Stimulated activated CD4-positive, alpha-beta T cell treated with anti-CD3 and anti-CD28 coated beads, Interleukin-15, amount 100 ng/mL, for 1 hour (primary cell): ENCODE data around the gene CLIC4.

Experiments
- DNase-seq, 2 donors: peaks; one replicate each; pipeline ENCODE4 v3.0.0-alpha.2; 2020; ENCODE audit warnings: low read depth in 1 of 2, low spot score in 1 of 2

Gene CLIC4

DNA sequence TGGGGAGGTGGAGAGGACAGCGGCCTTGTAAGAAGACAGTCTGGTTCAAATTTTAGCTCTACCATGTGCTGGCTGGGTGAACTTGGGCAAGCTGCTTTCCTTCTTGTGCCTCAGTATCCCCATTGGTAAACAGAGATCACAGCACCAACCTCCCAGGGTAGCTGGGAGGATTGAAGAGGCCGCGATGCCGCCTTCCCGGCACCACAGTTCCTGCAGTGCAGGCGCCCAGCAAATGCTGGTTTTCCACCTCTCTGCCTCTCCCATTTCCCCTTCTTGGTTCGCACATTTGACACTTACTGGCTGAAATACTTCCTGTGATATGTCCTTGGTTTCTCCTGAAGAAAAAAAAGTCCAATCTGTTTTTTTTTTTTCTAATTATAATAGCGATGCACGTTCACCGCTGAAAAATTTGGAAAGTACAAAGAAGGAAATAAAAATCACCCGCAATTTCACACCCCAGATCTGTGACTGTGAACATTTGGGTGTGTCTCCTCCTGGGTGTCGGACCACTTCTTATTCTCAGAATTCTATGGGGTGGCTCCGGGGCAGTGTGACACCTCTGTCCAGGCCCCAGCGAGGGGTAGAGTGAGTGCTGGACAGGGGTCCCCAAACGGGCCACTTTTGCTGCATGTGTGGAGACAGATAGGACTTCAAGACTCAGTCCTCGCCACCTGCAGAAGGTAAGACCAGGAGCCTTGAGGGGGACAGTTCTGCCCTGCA is 111.7 kb downstream of the CLIC4 start:
- DNase-seq = no peak

DNA sequence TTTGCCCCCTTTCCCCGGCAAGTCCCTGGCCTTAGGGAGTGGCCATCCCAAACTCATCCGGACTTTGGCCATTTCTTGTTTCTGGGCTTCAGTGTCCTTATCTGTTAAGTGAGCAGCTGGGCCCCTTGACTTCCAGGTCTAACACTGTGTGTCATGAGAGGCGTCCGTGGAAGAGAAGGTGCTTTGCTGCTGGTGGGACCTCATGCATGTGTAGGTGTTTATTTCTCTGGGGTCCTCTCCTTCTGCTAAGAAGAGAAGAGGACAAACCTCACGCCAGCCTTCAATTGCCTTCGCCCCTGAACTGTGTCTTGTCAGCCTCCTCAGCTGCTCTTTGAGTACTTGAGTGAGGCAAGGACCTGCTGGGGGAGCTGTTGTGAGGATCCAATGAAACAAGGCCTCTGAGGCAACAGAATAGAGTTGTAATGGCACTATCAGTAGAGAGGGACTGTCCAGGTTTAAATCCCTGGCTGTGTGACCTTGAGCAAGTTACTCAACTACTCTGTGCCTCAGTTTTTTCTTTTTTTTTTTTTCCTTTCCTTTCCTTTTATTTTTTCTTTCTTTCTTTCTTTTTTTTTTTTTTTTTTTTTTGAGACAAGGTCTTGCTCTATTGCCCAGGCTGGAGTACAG is 112.4 kb downstream of the CLIC4 start:
- DNase-seq = no peak

DNA sequence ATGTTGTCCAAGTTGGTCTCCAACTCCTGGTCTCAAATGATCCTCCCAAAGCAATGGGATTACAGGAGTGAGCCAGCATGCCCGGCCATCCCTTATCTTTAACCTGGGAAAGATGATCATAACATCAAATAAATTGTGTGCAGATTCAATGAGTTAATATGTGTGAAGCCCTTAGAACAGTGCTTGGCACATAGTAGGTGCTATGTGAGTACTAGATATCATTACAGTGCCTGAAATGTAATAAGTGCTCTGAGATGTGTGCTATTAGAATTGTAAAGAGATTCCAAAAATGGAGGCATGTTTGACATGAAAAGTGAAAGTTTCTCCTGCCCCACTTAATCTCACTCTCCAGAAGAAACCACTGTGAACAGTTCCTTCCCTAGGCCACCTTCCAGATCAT is 113.0 kb downstream of the CLIC4 start:
- no peak for DNase-seq

DNA sequence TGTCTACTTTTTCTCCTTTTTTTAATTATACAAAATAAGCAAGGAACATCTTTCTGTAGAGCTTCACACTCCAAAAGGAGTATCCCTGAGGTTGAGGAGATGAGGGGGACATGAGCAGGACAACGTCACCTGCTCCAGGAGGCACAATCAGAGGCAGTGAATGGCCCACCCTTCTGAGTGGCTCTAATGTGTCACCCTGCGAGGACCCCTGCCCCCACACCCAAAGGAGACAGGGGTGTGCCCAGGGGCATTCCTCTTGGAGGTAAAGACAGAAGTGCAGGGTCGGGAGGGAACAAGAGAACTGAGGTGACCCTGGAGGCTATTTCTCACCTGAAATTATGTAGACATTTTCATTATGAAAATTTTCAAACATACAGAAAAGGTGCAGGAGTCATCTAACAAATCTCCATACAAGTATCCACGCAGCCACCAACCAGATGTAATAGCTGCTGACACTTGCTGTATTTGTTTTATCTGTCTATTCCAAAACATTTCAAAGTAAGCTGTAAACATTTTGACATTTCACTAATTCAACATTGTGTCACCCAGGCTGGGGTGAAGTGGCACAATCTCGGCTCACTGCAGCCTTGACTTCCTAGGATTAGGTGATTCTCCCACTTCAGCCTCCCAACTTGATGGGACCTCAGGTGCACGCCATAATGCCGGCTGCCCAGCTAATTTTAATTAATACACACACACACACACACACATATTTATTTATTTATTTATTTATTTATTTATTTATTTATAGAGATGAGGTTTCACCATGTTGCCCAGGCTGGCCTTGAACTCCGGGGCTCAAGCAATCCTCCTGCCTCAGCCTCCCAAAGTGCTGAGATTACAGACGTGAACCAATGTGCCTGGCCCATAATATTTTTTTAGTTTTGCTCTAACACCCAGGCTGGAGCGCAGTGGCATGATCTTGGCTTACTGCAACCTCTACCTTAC is 114.1 kb downstream of the CLIC4 start:
- no peak for DNase-seq

DNA sequence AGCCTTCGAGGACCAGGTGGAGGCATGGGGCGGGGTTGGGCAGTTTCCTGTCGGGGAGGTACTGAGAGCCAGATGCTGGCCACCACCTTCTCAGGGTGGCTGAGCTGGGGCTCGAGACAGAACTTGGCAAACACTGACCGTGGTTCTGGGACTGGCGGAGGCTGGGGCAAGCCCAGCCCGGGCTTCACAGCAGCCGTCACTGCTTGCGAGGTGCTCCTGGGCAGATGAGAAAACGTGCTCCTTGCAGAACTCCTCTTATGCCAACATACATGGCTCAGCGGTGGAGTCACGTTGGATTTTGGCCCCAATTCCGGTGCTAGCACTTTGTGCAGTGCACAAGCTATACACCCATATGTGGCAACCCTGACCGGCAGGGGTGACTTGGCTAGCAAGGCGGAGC is 115.6 kb downstream of the CLIC4 start:
- no peak for DNase-seq

DNA sequence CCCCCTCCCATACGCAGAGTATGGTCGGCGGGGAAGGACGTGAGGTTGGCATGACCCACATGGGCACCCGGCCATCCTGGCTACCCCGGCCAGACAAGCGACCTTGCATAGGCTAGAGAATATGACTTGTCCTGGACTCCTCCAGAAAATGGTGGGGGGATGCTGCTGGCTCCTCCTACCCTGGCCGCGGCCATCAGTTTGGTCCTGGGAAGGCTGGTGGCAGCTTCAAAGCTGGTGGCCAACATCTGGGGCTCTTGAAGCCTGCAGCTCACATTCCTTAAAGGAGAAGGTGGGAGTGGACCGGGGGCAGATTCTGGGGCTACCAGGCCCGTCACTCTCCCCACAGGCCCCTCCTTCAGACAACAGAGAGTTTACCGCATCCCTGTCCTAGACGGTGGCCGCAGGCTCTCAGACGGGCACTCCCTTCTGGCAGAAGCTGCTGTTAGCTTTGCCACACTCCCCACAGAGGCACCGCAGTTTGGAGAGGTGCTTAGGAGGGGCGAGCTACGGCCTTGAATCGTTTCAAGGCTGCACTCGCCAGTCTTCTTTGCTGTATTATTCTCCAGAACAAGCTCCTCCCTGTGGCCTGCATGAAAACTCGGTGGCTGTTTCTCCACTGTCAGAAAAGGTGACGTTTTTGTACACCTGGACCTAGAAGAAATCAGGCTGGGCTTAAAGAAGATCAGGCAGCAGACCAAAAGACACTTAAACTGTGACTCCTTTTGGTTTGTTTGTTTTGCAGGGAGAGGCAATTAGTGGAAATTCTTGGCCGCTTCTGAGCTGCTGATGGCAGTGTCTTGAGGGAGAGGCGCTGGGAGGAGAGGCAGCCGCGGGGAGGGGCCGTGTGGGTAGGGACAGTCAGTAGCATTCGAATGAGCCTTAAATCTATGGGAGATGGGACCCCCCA is 116.8 kb downstream of the CLIC4 start:
- DNase-seq = no peak

DNA sequence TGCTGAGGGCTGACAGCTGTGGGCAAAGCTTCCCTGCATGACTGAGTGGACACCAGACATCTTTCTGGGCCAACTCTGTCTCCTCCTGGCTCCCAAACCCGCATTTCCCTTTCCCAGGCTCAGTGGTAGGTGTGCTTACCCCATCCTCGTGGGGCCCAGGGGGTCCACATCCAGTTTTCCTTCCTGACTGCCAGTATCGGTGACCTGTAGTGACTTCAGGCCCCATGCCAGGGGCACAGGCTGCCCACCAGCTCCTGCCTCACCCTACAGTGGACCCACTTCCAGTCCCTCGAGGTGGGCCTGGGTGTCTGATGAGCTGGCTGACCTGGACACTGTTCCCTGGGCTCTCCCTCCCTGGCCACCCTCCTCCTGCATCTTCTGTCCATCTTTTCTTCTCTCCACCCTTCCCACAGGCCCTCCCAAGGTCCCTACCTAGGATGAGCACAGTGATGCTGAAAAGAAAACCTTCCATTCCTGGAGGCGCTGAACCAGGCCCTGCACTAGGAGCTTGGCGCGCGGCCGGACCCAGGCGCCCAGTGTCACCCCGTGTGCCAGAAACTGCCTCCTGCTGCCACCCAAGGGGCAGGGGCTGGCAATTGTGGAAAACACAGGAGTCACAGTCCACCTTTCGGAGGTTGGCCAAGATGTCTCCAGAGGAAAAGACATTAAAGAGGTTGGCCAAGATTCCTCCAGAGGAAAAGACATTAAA is 117.7 kb downstream of the CLIC4 start:
- no peak for DNase-seq

DNA sequence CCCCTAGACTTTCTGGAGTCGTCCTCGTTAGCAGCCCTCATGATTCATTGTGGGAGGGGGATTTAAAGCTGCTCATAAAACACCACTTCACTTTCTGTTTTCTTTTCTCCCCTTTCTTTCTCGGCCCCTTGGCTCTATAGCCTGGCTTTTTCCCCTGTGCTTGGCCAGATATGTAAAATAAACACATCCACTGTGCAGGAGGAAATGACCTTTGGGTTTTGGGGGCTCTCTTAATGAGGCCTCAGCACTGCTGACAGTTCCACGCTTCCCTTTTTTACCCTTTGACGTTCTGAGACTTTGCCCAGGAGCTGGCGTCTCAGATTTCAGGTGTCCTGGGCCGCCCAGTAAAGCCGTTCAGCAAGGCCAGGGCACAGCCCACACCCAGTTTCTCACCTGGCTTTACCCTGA is 119.1 kb downstream of the CLIC4 start:
- no peak for DNase-seq

DNA sequence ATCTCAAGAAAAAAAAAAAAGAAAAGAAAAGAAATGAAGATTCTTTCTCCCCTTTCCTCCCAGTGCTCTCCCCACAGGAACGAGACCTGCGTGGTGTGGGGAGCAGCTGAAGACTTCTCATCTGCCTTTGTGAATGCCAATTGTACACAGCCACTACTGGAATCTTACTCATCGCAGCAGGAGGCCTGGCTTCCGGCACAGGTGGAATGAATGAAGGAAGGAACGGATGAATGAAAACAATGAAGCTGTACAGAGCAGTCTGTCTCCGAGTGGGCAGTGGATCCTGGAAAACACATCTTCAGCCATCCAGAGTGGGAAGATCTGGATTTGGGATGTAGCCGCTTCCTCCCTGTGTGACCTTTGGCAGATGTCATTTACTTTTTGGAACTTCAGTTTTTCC is 119.9 kb downstream of the CLIC4 start:
- DNase-seq = no peak

DNA sequence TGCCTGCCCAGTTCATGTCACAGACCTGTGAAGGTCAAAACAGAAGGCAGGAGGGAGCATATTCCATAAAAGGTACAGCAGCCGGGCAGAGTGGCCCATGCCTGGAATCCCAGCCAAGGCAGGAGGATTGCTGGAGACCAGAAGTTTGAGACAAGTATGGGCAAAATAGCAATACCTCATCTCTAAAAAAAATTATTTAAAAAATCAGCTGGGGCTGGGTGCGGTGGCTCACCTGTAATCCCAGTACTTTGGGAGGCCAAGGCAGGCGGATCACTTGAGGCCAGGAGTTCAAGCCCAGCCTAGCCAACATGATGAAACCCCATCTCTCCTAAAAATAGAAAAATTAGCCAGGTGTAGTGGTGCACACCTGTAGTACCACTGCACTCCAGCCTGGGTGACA is 120.3 kb downstream of the CLIC4 start:
- DNase-seq = no peak

DNA sequence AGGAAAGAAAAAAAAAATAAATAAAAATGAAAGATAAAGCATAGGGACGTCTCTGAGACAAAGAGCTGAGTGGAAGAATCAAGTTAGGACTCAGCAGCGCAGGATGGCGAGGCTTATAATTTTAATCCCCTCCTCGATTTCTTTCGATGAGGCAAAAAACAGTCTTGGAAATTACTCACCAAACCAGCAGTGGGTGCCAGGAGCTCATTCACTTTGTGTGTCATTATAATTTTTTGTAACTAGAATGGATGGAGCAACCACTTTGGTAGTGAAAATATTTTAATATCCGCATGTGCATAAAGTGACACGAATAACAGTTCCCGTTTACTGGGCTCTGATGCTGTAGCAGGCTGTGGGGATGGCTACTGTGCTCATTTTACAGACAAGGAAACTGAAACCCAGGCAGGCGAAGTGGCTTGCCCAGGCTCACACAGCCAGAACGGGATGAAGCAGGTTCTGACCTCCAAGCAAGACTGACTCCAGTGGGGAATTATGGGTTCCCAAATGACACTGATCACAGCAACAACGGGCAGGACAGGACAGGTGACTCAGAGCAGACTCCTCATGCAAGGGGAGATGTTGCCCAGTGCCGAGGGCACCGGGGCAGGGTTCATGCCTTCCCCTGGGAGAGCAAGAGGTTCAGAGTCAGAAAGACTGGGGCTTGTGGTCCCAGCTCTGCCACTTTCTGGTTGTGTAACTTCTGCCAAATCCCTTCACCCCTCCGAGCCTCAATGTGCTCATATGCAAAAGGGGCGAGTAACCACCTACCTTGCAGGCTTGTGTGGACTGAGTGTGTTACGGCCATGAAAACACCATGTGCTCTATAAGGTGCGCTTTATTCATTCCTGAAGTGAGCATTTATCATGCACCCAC is 121.2 kb downstream of the CLIC4 start:
- DNase-seq = no peak

DNA sequence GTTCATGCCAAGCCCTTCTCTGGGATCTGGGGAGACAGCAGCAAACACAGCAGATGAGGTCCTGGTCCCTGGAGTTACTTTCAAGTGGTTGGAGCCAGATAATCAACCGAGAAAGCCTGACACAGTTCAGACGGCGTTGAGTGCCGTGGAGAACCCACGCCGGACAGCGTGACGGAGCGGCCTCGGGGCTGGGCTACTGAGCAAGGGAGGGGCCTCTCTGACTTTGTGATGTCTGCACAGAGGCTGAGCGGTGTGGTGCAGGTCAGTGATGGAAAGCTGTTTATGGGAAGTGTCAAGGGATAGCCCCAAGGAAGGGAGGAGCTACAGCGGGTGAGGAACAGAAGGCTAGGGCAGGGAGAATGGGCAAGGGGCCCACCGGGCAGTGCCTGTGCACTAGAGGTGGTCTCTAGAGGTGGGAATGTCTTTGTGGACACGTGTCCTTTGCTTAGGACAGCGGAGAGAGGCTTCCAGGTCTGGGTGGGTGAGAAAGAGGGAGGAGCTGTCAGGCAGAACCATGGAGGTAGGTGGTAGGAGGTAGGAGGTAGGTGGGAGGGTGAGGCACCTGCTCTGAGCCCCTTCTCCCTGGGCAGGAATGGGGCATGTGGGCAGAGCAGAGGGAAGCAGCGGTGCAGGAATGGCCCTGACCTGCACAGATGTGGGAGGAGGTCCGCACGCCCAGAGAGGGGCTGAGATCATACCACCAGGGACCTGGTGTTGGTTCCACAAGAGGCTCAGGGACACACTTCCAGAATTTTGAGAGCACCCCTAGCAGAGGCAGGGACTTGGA is 122.0 kb downstream of the CLIC4 start:
- DNase-seq = no peak

DNA sequence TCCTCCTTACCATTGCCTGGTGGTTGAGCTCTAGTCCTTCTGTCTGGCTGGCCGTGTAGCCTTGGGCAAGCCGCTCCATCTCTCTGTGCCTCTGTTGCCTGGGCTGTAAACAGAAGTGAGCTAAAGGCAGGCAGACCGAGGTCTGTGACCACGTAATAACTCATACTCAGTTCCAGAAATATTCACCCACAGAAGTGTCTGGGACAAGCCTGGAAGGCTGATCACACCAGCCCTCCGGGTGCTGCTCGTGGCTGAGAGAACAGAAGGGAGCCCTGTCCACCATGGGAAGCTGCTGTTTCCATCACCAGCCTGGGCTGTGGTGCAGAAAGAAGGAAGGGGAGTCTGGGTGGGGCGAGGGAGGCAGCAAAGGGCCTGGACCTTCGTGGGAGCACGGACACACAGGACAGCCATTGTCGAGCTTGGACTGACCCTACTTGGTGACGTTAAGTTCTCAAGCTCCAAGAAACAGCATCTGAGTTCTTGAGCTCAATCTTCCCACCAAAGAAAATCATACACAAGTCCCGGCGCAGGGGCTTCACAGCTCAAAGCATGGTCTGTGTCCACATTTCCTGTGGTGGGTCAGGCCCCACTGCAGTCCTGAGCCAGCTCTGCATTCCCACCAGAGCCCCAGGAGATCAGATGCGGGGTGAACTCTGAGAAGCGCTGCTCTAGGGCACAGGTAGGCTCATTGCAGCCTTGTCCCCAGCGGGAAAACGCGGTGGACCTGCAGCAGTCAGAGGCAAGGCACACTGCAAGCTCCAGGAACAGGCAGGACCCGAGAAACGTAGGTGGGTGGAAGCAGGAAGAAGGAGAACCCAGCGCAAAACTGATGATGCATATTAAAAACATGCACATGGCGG is 123.0 kb downstream of the CLIC4 start:
- no peak for DNase-seq

DNA sequence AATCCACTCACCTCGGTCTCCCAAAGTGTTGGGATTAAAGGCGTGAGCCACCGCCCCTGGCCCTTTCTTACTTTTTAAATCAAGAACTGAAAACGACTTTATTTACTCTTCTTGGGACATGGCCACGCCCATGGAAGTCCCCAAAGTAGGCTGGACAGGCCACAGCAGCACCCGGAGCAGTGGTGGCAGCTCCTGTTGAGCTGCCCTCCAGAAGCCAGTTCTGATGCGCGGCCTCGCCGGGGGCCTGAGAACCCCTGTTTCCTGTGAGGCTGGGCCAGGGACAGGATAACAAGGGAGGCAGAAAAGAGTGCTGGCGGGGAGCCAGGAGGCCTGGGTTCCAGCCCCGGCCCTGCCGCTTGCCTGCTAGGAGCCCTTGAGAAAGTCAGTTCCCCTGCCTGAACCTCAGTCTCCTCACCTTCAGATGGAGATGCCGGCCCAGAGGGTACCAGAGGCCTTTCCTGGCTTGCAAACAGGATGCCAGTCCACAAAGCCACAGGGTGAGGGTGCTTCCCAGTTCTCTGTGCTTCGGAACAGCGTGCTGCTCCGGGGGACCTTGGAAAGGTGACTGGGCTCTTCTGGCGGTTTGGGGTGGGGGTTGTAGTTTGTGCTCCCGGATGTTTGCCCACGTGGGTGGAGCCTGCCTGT is 125.4 kb downstream of the CLIC4 start:
- DNase-seq = no peak

DNA sequence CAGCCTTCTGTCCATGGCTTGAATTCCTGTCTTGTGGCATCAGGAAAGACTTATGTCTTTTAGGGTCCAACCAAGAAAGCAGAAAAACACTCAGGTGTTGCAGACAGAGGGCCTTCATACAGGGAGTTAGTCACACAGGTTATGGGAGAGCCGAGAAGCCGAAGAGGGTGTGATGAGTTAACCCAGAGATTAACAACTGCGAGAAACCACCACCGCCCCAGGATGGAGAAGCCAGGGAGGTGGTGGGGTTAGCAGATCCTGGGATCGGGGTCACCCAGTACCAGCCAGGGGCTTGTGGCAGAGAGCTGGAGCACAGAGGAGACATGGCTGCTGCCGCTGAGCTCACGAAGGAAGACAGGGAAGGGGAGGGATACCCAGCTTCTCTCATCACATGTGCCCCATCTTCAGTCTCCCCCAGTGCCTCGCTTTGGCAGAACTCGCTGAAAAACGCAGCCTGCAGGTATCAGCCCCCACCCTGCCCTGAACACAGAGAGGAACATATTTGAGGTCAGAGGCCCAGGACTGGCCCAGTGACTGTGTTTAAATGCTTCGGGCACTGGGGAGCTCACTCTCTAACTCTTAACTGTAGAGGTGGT is 126.2 kb downstream of the CLIC4 start:
- DNase-seq = no peak

DNA sequence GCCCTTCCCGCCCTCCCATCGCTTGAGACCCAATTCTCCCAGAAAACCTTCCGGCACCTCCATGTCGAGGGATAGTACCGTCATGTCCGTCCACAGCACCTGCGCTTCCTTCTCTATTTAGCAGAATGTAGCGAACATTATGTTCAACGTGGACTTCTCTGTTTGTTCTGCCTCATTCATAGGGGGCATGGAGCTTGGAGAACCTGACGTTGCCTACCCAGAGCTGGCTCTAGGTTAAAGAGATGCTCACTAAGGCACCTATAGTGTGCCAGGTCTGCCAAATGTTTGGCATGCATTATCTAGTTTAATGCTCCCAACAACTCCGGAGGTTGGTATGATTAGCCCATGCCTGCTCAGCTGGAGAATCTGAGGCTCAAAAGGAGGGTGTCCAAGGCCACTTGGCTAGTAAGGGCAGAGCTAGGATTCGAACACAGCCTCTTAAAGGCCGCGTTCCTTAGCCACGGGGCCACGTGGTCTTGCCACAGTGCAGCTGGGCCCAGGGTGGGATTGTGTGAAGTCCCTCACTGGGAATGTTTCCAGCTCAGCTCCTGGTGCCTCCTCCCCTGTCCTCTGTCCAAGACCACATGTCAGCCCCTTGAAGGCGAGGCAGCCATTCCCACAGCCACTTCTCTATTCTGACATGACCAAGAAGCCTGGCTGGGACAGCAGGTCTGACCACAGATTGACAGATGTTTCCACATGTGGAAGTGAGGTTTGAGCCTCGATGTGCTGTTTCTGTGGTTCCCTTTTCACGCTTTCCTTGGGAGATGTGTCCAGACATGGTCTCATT is 127.0 kb downstream of the CLIC4 start:
- DNase-seq = no peak
